Measurements from ENCODE around the gene CNTD1. TPM values are rescaled to one million over a fixed set of nuclear protein-coding genes. Genes with fewer than 3 reads are reported as not detected.
"Not testable (repeated sequence)": the region's sequence is repeated elsewhere in the genome, so short reads cannot be mapped to it uniquely, and the experiment has no call there.

The CNTD1 gene
- not detected in 2 replicates for polyA plus RNA-seq (2014; cell fraction: cytosol; rRNA removed)
- polyA plus RNA-seq (2014; cell fraction: nucleus; rRNA removed): not detected in 2 replicates

- DNase-seq (ENCODE audit: low spot score): peak; percentile 92
Observed at GRCh38 chr17:42798383-42799380, at the start of gene CNTD1, which contains the start of gene COA3. CNTD1 (plus strand) TSS chr17:42798861; CDS start chr17:42799068, 207 bp downstream. COA3 (minus strand) TSS chr17:42798704; CDS start chr17:42798681, 23 bp downstream.

GRCh38 chr17:42748908-42749798, 49.5 kb upstream of the CNTD1 start:
- no peak for DNase-seq (ENCODE audit: low spot score)

- no peak for DNase-seq (ENCODE audit: low spot score)
Observed at GRCh38 chr17:42750739-42751344, 47.8 kb upstream of the CNTD1 start.

- DNase-seq (ENCODE audit: low spot score): no peak
Observed at GRCh38 chr17:42751628-42752027, 47.0 kb upstream of the CNTD1 start.

- no peak for DNase-seq (ENCODE audit: low spot score)
Observed at GRCh38 chr17:42754782-42755181, 43.9 kb upstream of the CNTD1 start.

- no peak for DNase-seq (ENCODE audit: low spot score)
Observed at GRCh38 chr17:42759982-42760651, 38.5 kb upstream of the CNTD1 start.

- peak; percentile 56 for DNase-seq (ENCODE audit: low spot score)
Observed at GRCh38 chr17:42760652-42761581, 37.7 kb upstream of the CNTD1 start, which contains the start of gene RAMP2. RAMP2 (plus strand) TSS chr17:42761227; CDS start chr17:42761262, 35 bp downstream.

- DNase-seq (ENCODE audit: low spot score): no peak
Observed at GRCh38 chr17:42761638-42762037, 37.0 kb upstream of the CNTD1 start.

- DNase-seq (ENCODE audit: low spot score): no peak
Observed at GRCh38 chr17:42766124-42766523, 32.5 kb upstream of the CNTD1 start.

- no peak for DNase-seq (ENCODE audit: low spot score)
Observed at GRCh38 chr17:42767512-42767911, 31.1 kb upstream of the CNTD1 start.

- DNase-seq (ENCODE audit: low spot score): not testable (repeated sequence)
Observed at GRCh38 chr17:42768006-42768405, 30.7 kb upstream of the CNTD1 start.

- not testable (repeated sequence) for DNase-seq (ENCODE audit: low spot score)
Observed at GRCh38 chr17:42769964-42770363, 28.7 kb upstream of the CNTD1 start.

- no peak for DNase-seq (ENCODE audit: low spot score)
Observed at GRCh38 chr17:42772945-42773289, 25.7 kb upstream of the CNTD1 start.

GRCh38 chr17:42773290-42774035, 25.2 kb upstream of the CNTD1 start, which contains the start of gene VPS25:
VPS25 (plus strand) TSS chr17:42773449; CDS start chr17:42773476, 27 bp downstream.
- peak; percentile 89 for DNase-seq (ENCODE audit: low spot score)

- DNase-seq (ENCODE audit: low spot score): no peak
Observed at GRCh38 chr17:42774066-42774745, 24.5 kb upstream of the CNTD1 start.

GRCh38 chr17:42775534-42776098, 23.0 kb upstream of the CNTD1 start:
- no peak for DNase-seq (ENCODE audit: low spot score)

- no peak for DNase-seq (ENCODE audit: low spot score)
Observed at GRCh38 chr17:42778570-42778969, 20.1 kb upstream of the CNTD1 start.

Data from SK-N-DZ (cell line).